RWPE1 (cell line): ENCODE results near the gene ULK4.

Experiments
- CTCF ChIA-PET: fragments of 350-600 bp; sonication (Branson Sonifier 250); formaldehyde crosslinking; extraction: SDS; loops from one replicate; lab custom pipeline; 2021; lab: Yijun Ruan, JAX
- POLR2A ChIA-PET: fragments of 400-600 bp; formaldehyde crosslinking; extraction: SDS; loops from one replicate; lab custom pipeline; 2020; ENCODE audit warnings: antibody characterized with exemption; ENCODE audit not compliant: low non-redundant PET; lab: Yijun Ruan, JAX
- DNase-seq: peaks from one replicate; pipeline ENCODE4 v3.0.0; 2012; ENCODE audit warnings: low spot score
- H3K27ac ChIP-seq: fragments of 450-650 bp; 2 replicates; pipeline ENCODE4 v1.5.1; 2017
- CTCF ChIP-seq: fragments of 450-650 bp; conservative IDR thresholded peaks from 2 replicates; pipeline ENCODE4 v1.5.1; 2017; ENCODE audit warnings: low read depth, mild to moderate bottlenecking

ULK4 gene

GRCh38 chr3:41490360-41490759 lies 471.5 kb downstream of the ULK4 start:
- TF ChIP-seq CTCF, result no peak
- H3K27ac ChIP-seq, result no peak overlapping the region
- ChIA-PET POLR2A (no interaction called here), CTCF (no interaction called here)
- no peak for DNase-seq

DNA sequence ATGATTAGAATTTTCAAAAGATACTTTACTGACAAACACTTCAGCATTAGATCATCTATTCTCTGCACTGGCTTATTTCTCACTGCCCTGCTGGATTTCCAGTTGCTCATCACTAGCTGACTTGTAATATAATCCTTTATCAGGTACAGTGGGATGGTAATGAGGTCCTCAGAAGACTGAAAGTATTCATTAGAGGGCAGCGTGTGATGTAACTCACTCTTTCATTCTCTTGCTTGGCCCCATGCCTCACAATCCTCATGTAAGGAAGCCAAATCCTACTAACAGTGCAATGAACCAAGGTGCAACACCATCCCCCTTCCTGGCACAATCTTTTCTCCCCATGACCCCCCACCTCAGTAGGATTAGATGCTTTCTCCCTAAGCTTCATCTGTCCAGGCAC lies 472.7 kb downstream of the ULK4 start:
- ChIA-PET CTCF (no interaction called here), POLR2A (no interaction called here)
- no peak overlapping the region for H3K27ac ChIP-seq
- DNase-seq, result no peak
- no peak for TF ChIP-seq CTCF

- no peak for DNase-seq
- no peak for TF ChIP-seq CTCF
- H3K27ac ChIP-seq, result no peak overlapping the region
- POLR2A ChIA-PET, result no interaction called here
- CTCF ChIA-PET, result no interaction called here
Observed at GRCh38 chr3:41488501-41488900, 473.4 kb downstream of the ULK4 start.

- H3K27ac ChIP-seq, result no peak overlapping the region
- no peak for DNase-seq
- CTCF ChIA-PET, result no interaction called here
- TF ChIP-seq CTCF, result no peak
- POLR2A ChIA-PET, result no interaction called here
Observed at GRCh38 chr3:41485484-41485883, 476.4 kb downstream of the ULK4 start.

- no peak overlapping the region for H3K27ac ChIP-seq
- TF ChIP-seq CTCF, result no peak
- POLR2A ChIA-PET, result no interaction called here
Observed at GRCh38 chr3:41482134-41482533, 479.8 kb downstream of the ULK4 start.

GRCh38 chr3:41478278-41478677 lies 483.6 kb downstream of the ULK4 start:
- DNase-seq, result no peak
- no peak overlapping the region for H3K27ac ChIP-seq
- POLR2A ChIA-PET, result no interaction called here
- no peak for TF ChIP-seq CTCF
- CTCF ChIA-PET, result interaction anchor here (0.5 to 0.6 kb wide), 3 partner anchors 41 to 614 kb away, joined by 3 to 4 read pairs (median 3); no protein-coding TSS in a partner anchor

More at GRCh38 chr3:41482134-41482533, 479.8 kb downstream of the ULK4 start:
- CTCF ChIA-PET, result interaction anchor here (0.7 kb wide), 1 partner anchor 16 kb away, joined by 3 read pairs; no protein-coding TSS in a partner anchor
- DNase-seq, result no peak
